ENCODE results near the gene SAA1.

Gene SAA1
- total RNA-seq = 0 reads per million in 2 donors

DNA sequence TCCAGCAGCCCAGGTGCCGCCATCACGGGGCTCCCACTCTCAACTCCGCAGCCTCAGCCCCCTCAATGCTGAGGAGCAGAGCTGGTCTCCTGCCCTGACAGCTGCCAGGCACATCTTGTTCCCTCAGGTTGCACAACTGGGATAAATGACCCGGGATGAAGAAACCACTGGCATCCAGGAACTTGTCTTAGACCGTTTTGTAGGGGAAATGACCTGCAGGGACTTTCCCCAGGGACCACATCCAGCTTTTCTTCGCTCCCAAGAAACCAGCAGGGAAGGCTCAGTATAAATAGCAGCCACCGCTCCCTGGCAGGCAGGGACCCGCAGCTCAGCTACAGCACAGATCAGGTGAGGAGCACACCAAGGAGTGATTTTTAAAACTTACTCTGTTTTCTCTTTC is at the start of gene SAA1:
Gene SAA1 (plus strand): TSS at position 316 of the 400 bp plus-strand sequence. CDS start 624 bp downstream, outside the sequence.
- no peak for DNase-seq

DNA sequence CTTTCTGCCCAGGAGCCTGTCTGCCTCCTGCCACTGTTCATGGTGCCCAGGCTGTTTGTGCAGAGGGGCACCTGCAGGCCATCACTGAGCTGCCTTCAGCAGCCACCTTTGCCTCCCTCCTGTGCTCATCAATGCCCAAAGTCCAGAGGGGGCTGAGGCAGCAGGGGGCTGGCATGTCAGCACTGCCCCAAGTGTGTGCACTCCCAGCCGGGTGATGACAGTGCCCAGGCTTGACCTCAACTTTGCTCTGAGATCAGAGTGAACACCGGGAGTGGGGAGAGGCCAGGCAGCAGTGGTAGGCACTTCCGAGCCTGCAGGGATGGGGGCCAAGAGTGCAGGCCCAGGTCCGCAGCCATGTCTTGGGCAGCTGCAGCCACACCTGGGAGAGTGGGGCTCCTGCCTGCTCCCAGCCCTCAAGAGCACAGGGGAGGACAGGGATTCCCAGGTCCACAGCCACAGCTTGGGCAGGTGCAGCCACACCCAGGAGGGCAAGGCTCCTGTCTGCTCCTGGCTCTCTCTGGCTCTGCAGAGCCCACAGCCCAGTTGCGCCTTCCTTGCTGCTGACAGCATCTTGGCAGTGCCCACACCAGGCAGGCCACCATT is 44.7 kb upstream of the SAA1 start:
- no peak for DNase-seq

DNA sequence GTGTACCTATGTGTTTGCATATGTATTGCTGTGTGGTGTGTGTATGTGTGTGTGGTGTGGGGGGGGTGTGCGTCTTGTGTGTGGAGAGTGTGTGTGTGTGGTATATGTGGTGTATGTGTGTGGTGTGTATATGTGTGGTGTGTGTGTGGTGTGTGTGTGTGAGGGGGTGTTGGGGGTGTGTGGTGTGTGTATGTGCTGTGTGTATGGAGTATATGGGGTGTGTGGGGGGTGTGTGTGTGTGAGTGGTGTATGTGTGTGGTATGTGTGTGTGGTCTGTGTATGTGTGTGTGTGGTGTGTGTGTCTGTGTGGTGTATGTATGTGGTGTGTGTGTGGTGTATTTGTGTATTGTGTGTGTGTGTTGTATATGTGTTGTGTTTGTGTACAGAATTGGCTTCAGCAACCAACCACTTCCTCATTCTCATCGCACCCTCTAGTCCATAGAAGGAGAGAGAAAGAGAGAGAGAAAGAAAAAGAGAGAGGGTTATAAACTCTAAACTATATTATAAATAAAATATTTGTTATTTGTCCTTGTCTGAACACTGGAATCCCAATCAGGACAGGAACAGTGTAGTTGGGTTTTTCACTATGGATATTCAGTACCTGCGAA is 43.1 kb upstream of the SAA1 start:
- peak in 1 of 5 experiments; percentile 15 for DNase-seq

DNA sequence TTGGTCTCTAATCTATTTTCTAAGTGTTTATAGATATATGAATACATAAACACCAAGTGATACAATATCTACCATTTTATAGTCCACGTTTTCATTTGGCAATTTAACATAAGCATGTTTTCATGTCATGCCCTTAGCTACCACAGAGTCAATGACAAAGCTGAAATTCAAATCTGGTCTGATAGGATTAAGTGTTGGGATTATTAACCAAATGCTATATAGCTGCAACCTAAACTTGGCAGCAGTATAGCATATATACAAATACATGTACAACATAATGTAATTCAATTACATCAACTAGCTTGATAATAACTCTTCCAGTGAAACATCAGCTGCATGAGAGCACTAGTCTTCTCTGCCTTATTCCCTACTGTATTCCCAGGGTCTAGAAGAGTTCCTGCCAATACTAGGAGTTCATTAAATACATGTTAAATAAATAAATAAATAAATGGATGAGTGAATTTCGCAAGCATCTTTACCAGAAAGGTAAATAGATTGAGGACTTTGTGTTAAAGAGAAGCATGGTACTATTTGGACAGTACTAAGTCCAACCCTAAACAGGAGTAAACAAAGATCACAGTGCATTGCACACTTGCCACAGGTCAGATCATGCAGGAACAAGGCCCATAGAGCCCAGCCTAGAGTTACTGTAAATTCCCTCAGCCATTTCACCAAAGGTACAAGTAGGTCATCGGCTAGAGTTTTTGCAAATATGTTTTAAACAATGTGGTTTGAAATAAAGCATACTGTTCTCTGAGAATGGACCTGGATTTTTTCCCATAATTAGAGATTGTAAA is 42.3 kb upstream of the SAA1 start:
- no peak for DNase-seq

DNA sequence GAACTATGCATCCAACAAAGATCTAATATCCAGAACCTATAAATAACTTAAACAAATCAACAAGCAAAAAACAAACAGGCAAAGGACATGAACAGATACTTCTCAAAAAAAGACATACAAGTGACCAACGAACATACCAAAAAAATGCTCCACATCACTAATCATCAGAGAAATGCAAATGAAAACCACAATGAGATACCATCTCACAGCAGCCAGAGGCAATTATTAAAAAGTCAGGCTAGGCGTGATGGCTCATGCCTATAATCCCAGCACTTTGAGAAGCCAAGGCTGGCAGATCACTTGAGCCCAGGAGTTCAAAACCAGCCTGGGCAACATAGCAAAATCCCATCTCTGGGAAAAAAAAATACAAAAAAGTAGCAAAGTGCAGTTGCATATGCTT is 40.2 kb upstream of the SAA1 start:
- no peak for DNase-seq

DNA sequence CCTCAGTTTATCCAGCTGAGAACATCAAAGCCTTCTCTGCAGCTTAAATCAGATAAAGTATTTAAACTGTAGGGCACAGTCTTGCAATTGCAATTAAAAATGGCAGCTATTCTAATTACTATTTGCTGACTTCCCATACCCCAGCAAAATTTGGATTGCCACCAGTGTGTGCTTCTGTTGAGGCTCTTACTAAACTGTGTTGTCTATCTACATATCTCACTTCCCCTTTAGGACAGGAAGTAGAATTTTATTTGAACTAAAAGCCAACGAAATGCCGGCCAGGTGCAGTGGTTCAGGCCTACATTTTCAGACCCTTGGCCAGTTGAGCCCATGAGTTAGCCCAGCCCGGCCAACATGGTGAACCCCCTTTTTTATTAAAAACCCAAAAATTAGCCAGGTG is 36.6 kb upstream of the SAA1 start:
- DNase-seq = no peak

DNA sequence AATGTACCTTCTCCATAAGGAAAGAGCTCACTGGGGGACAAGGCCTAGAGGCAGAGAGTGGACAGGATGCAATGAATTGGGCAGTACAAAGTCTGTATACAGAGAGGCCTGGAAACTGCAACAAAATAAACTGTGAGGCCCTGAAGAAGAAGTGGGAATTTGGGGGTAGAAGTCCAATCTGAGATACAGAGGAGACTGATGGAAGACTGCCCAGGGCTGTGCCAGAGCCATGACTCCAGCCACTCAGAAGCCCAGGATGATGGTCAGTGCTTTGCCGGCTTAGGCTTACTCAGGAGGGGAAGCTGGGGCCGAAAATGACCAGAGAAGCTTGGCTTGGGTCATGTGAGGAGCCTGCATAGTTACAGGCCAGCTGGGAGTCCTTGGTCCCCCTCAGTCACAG is 35.2 kb upstream of the SAA1 start:
- DNase-seq = no peak

DNA sequence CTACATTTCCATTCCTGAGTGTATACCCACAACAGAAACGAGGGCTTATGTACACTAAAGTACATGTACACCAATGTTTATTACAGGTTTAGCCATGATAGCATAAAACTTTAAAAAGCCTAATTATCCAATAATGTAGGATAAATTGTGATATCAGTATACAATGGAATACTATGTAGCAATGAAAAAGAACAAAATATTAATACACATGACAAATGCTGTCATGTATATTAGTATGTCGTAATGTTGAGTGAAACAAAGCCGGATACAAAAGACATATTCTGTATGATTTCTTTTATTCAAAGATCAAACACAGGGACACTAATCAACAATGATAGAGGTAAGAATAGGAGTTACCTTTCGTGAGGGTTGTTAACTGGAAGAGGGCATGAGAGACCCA is 32.2 kb upstream of the SAA1 start:
- no peak for DNase-seq

DNA sequence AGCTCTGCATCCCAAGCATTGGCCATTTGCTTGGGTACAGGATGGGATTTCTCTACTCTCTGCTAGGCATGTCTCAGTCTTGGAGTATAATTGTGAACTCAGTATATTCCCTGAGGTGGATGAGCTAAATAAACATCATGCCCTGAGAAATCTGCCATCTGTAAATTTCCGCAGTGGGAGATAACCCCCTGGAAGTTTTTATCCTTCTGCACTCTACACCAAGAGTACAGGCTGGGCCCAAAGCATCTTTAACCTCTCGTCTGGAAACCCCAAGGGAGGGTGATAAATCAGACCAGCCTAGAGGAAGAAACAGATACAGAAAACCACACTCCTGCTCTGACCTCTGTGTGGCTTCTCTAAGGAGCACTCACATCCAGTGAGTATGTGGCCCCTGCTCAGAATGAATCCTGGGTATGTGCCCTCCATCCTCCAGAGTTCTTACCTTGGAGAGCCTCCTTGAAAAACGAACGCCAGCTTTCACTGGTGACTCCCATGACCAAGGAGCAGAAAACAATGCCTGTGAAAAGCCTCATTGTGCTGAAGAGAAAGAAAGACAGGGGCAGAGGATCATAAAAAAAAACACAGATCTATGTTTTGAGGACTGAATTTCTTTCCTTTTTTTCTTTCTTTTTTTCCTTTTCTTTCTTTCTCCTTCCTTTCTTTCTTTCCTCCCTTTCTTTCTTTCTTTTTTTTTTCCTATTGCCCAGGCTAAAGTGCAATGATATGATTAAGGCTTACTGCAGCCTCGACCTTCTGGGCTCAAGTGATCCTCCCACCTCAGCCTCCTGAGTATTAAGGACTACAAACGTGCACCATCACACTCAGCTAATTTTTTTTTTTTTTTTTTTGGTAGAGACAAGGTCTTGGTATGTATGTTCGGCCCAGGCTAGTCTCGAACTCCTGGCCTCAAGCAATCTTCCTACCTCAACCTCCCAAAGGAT is 30.4 kb upstream of the SAA1 start:
- DNase-seq = no peak

DNA sequence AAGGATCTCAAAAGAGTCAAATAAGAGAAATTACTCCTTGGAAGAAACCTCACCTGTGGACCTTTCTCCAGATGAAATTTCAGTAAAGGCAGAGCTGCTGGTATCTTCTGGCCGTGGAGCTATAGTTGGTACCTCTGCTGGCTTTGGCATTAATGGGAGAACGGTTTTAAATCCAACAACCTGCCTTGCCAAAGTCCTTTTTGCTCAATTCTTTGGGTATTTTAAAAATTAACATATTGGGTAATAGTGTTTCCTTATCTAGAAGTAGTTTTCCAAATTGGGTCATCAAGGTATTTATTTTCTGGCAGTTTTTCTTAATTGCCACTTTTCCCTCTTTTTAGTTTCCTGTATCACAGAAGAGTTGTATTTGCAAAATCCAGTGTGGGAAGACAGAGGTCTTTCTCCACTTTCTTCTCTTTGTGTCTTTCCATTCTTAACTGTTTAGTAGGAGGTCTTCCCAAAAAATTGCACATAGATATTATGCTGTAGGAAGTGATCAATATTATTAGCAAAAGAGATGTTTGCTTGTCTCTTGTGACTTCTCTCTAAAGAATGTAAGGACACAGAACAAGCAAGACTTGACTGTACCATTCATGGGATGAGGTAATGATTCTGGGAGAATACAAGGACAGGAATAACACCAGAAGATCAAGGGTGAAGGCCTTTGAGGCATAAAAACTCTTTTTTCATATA is 29.3 kb upstream of the SAA1 start, which contains the start of gene SAA4:
Gene SAA4 (minus strand): TSS at position 139 of the 693 bp plus-strand sequence. CDS start 876 bp downstream, outside the sequence.
- DNase-seq = no peak

DNA sequence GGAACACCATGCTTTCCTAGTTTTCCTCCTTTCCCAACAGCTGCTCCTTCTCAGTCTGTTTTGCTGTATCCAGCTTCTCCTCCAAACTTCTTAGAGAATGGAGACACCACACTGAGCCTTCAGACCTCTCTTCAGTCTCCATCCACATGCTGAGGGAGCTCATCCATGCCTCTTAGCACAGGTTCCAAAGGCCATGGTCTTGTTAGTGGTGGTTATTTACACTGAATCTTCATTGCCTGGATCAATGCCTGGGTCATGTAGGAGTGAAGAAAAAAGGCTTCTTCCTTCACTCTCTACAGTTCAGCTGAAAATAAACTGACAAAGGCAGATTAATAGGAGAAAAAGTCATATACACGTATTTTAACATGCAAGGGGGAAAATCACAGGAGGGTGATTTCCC is 26.4 kb upstream of the SAA1 start:
- no peak for DNase-seq

DNA sequence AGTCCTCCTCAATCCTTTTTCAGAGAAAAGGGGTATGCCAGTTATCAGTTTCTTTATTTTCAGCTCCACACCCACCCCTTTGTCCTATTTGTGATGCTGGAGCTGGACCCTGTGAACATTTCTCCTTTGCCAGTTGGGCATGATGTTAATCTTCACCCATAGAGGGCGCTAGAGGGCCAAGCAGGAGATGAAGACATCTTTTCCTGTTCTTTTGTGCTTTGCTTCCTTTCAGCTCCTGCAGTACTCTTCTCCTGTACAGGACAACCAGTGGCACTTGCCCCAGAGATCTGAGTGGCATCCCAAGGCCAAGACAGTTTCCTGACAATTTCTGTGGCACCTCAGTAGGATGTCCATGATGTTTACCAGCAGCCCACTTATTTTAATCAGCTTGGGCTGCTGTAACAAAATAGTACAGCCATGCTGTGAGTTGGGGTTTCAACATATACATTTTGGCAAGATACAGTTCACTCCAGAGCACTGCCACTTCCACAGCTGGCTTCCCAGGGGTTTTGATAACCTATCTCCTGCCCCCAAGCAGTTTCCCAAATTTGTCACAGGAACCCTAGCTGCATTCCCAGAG is 22.2 kb upstream of the SAA1 start:
- DNase-seq = peak in 4 of 5 experiments; percentile 27 to 82 (median 40)

DNA sequence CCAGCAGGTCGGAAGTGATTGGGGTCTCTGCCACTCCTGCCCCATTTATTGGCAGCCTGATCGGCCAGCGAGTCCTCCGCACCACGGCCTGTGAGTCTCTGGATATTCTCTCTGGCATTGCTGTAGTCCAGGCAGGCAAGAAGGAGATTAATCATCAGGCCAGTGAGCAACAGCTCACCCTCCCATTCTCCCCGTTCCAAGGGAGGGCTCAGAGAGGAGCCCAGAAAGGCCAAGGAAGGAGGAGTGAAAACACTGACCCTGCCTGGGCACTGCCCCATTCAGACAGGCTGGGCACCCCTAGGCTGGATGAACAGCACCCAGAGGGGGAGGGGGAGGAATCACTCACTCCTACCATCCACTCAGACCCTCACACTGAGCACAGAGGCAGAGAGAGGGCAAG is 20.7 kb upstream of the SAA1 start:
- DNase-seq = no peak

DNA sequence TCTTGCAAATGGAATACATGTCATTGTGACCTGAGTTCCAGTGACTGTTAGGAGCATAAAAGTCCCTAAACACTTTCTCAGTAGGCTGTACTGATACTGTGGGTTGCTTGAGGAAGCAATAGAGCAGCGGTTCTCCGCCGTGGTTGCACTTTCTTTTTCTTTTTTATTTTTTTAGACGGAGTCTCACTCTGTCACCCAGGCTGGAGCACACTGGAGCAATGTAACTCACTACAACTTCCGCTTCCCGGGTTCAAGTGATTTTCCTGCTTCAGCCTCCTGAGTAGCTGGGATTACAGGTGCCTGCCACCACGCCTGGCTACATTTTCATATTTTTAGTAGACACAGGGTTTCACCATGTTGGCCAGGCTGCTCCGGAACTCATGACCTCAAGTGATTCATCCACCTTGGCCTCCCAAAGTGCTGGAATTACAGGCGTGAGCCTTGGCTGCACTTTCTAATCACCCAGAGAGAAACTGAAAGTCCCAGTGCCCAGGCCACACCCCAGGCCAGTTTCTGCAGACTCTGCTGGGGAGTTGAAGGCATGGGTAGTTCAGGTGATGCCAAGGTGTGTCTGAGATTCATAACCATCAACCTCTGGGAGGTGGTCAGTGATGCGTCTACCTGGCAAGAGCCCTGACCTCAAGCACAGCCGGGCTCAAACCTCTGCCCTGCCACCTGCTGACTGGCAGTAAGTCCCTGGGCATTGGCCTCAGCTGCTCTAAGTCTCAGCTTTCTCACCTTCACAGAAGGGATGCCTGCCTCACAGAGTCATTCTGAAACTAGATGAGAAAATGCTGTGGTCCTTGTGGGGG is 19.5 kb upstream of the SAA1 start:
- peak in 2 of 5 experiments; percentile 23 to 84 for DNase-seq

DNA sequence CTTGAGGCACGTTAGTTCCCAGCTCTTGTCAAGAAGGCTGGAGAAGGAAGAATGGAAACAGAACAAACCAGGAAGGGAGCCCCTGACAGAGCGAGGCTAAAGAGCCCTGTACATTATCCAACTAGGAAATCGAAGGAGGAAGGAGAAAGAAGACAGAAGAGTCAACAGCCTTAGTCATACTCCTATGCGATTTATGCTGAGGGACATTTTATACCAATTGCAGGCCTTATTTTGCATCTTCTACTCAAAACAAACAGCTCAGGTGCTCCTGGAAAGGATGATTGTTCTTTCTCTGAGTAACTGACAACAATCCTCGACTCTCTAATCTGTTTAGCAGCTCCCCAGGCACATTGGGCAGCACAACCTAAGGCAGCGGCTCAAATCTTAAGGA is 18.9 kb upstream of the SAA1 start:
- peak in 1 of 5 experiments; percentile 24 for DNase-seq

DNA sequence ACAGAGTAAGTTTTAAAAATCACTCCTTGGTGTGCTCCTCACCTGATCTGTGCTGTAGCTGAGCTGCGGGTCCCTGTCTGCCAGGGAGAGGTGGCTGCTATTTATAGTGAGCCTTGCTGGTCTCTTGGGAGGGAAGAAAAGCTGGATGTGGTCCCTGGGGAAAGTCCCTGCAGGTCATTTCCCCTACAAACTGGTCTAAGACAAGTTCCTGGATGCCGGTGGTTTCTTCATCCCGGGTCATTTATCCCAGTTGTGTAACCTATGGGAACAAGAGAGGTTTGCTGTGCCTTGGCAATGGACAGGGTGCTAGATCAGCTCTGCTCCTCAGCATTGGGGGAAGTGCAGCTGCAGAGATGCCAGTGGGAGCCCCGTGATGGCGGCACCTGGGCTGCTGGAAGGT is 17.5 kb upstream of the SAA1 start, which contains the start of gene SAA2:
Gene SAA2 (minus strand): TSS at position 108 of the 400 bp plus-strand sequence. CDS start 657 bp downstream, outside the sequence.
- DNase-seq = no peak

DNA sequence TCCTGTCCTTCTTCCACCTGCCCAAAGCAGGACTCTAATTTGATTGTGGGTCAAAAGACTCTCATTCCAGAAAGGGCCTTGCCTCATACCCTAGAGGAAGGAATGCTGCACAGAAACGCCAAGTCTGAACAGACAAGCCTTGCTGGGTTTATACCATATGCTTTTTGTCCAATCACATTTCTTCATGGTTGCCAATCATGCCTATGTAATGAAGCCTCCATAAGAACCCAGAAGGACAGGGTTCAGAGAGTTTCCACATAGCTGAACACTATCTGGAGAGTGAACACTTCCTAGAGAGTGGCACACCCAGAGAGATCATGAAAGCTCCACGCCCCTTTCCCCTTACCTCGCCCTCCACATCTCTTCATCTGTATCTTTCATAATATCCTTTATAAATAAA is 12.8 kb upstream of the SAA1 start:
- DNase-seq = no peak

DNA sequence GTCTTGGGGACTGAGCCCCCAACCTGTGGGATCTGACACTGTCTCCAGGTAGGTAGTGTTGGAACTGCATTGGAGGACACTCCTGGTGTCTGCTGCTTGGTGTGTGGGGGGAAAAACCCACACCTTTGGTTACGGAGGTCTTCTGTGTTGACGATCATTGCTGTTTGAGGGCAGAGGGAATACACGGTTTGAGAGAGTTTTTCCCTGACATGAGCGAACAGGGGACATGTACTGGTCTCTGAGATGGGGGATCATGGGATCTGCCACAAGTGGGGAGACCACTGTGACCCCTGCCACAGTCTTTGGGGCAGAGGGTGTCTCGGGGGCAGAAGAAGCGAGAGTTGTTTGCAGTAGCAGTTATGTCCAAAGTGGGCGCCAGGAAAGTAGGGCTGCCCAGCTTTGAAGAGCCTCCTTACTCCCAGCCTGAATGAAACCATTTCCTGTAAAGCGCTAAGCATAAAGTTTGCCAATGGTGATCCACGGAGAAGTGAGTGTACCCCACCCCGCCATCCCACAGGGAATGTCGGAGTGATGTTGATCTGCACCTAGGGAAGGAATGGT is 12.2 kb upstream of the SAA1 start:
- no peak for DNase-seq

DNA sequence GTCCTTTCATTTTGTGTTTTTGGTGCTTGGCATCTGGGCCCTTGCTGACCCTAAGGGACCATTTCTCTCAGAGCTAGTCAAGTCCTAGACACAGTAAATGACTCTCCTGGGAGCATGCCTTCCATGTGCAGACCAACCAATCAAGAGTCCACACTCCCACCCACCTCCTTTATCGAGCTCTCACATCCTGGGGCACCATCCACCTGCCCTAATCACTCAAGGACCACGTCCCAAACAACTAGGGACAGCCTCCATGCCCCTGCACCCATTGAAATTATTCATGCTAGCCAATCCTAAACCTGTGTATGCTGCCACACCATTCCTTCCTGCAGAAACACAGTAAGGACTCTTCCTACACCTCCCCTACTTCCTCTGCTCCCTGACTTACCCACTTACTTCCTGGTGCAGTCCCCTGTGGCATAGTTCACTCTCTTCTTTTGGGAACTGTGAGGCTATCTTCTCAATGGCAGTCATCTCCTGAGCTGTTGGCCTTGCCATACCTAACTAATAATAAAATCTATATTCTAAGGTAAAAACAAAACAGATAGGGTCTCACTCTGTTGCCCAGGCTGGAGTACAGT is 11.2 kb upstream of the SAA1 start:
- no peak for DNase-seq

DNA sequence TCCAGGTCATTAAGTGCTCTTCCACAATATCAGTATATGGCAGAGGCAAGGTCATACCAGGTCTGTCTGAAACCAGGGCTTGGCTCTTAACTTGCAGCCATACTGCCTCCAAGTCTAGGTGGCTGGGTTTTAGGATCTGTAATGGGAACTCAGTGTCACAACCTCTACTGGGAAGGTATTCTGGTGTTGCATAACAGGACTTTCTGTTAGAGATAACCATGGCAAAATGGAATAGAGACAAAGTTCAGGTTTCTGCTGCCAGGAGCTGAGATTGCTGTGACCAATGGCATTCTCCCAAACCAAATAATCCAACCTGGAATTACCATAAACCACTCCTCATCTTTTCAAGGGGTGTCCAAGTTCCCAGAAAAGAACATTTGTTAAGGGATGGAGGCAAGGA is 6.8 kb upstream of the SAA1 start:
- no peak for DNase-seq

All from T-helper 2 cell (primary cell).